Body of pancreas (tissue), 4 donors: ENCODE measurements around the gene TMOD2.

Source experiments
- POLR2A ChIP-seq, 3 donors: fragments of 450-650 bp; IDR thresholded peaks; one replicate each; pipeline ENCODE4 v1.6.1; 2016; ENCODE audit warnings: antibody characterized with exemption in 3 of 3, mild to moderate bottlenecking in 2 of 3
- TF ChIP-seq, protein P1 (sequence below), 7 experiments: fragments of 450-650 bp in 4 of 7; fragments of 200-600 bp in 3 of 7; sonication (generic) in 3 of 7; IDR thresholded peaks; one replicate each; pipeline ENCODE4 v1.5.1; 2016 to 2019; ENCODE audit warnings: antibody characterized with exemption in 7 of 7

DNA sequence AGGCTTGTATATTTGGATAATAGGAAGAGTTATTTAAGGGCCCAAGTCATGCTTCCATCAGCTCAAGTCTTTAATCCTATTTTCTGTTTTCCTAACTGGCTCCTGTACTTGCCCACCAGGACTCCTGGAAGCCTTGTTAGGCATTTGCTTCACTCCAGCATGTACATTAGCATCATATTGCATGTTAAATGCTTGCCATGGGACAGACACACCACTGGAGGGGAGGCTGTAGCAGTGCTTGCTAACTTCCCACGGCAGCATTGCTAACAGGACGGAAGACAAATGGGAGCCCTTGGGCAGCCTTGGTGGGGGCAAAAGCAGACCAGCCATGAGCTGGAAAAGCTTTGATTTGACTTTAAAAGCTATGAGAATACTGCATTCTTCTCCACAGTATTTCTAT lies 6.1 kb downstream of the TMOD2 start:
- TF ChIP-seq, protein P1, sequence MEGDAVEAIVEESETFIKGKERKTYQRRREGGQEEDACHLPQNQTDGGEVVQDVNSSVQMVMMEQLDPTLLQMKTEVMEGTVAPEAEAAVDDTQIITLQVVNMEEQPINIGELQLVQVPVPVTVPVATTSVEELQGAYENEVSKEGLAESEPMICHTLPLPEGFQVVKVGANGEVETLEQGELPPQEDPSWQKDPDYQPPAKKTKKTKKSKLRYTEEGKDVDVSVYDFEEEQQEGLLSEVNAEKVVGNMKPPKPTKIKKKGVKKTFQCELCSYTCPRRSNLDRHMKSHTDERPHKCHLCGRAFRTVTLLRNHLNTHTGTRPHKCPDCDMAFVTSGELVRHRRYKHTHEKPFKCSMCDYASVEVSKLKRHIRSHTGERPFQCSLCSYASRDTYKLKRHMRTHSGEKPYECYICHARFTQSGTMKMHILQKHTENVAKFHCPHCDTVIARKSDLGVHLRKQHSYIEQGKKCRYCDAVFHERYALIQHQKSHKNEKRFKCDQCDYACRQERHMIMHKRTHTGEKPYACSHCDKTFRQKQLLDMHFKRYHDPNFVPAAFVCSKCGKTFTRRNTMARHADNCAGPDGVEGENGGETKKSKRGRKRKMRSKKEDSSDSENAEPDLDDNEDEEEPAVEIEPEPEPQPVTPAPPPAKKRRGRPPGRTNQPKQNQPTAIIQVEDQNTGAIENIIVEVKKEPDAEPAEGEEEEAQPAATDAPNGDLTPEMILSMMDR (IDR thresholded peaks at IDR 0.05) = no peak
- no peak for TF ChIP-seq POLR2A (IDR thresholded peaks at IDR 0.05)
